ENCODE results near the gene CDK14.

DNA sequence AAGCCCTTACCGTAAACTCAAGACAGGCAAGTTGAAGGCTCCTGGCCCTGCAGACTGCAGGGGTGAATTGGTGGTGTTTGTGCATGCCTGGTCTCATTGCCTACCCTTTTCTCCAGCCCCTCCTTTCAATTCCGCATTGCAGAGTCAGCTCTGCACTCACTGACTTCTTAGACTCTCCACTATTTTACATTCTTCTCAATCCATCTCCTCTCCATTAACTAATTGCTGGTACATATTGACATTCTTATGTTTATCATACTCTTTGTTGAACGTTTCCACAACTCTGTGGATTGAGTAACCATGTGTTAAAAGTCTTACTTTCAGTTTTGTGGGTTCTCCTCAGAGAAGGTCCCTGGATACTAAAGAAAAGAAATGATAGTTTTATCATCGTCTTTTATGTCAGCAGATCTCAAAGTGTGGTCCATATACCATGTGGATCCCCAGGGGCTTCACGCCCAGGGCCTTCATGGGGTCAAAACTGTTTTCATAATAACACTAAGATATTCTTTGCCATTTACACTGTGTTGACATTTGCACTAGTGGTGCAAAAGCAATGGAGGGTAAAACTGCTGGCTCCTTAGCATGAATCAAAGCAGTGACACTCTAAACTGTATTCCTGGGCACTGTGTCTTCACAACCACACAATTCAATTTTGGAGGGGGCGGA lies 532.7 kb downstream of the CDK14 start:
- TF ChIP-seq, protein P1, sequence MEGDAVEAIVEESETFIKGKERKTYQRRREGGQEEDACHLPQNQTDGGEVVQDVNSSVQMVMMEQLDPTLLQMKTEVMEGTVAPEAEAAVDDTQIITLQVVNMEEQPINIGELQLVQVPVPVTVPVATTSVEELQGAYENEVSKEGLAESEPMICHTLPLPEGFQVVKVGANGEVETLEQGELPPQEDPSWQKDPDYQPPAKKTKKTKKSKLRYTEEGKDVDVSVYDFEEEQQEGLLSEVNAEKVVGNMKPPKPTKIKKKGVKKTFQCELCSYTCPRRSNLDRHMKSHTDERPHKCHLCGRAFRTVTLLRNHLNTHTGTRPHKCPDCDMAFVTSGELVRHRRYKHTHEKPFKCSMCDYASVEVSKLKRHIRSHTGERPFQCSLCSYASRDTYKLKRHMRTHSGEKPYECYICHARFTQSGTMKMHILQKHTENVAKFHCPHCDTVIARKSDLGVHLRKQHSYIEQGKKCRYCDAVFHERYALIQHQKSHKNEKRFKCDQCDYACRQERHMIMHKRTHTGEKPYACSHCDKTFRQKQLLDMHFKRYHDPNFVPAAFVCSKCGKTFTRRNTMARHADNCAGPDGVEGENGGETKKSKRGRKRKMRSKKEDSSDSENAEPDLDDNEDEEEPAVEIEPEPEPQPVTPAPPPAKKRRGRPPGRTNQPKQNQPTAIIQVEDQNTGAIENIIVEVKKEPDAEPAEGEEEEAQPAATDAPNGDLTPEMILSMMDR (IDR thresholded peaks at IDR 0.05), result no peak
- TF ChIP-seq POLR2A (IDR thresholded peaks at IDR 0.05), result no peak
